NCI-H128 (cell line): Measurements from ENCODE around the gene P2RY6.

Source experiments
- DNase-seq: peaks from one replicate; lab custom pipeline; 2025; ENCODE audit not compliant: unreplicated experiment; lab: John Stamatoyannopoulos, UW

The P2RY6 gene

DNA sequence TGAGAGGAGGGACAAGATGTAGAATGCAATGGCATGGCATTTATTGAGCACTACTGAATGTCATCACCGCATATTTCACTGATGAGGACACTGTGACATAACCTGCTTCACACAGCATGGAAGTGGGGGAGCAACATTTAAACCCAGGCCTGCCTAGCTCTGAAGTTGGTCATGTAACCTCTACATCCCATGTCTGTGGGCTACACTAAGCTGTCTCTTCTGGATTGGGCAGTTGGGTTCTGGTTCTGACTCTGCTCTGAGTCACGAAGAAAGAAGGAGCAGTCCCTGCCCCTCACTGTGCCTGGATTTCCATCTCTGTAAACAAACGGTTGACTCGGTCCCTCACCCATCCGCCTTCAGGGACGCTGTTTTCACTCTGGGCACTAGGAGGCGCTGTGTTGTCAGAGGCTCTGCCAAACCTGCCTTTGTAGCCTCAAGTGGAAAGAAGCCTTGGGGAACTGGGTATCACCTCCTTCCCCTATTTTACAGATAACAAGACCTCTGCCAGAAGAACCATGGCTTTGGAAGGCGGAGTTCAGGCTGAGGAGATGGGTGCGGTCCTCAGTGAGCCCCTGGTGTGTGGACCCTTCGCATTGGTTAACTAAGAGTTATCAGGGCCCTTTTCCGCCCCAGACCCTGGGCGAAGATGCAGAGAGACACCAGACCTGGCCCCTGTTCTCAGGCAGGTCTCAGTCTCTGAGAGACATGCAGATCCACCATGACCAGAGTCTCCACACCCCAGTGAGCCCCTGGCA, 23.3 kb downstream of the P2RY6 start:
- DNase-seq, result peak; percentile 2

DNA sequence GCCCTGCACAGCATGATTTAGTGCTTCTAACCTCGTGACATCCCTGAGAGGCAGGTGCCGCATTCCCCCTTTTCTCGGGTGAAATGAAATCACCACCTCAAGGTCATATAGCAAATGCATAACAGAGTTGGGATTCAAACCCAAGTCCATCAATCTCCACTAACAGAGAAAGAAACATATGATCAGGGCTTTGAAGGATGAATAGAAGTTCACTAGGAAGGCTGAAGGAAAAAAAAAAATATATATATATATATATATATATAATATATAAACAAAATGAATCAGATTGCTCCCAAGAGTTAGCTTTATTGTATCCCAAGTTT, 23.8 kb downstream of the P2RY6 start:
- DNase-seq, result no peak

DNA sequence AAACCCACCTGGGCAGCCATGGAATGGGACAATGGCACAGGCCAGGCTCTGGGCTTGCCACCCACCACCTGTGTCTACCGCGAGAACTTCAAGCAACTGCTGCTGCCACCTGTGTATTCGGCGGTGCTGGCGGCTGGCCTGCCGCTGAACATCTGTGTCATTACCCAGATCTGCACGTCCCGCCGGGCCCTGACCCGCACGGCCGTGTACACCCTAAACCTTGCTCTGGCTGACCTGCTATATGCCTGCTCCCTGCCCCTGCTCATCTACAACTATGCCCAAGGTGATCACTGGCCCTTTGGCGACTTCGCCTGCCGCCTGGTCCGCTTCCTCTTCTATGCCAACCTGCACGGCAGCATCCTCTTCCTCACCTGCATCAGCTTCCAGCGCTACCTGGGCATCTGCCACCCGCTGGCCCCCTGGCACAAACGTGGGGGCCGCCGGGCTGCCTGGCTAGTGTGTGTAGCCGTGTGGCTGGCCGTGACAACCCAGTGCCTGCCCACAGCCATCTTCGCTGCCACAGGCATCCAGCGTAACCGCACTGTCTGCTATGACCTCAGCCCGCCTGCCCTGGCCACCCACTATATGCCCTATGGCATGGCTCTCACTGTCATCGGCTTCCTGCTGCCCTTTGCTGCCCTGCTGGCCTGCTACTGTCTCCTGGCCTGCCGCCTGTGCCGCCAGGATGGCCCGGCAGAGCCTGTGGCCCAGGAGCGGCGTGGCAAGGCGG, 24.5 kb downstream of the P2RY6 start:
- no peak for DNase-seq

DNA sequence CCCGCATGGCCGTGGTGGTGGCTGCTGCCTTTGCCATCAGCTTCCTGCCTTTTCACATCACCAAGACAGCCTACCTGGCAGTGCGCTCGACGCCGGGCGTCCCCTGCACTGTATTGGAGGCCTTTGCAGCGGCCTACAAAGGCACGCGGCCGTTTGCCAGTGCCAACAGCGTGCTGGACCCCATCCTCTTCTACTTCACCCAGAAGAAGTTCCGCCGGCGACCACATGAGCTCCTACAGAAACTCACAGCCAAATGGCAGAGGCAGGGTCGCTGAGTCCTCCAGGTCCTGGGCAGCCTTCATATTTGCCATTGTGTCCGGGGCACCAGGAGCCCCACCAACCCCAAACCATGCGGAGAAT, 25.1 kb downstream of the P2RY6 start:
- no peak for DNase-seq

DNA sequence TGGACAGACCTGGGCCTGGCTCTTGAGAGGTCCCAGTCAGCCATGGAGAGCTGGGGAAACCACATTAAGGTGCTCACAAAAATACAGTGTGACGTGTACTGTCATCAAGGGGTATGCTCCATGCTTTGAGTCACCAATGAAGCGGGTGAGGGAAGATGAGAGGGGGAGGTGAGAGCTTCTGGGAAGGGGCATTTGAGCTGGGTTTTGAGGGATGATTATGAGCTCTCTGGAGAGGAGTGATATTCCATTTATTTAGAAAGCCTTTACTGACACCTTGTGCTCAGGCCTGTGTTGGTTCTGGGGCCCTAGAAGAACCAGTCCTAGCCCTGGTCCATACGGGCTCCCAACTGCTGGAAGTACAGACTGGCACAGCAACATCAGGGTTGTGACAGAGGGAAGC, 25.6 kb downstream of the P2RY6 start:
- no peak for DNase-seq

DNA sequence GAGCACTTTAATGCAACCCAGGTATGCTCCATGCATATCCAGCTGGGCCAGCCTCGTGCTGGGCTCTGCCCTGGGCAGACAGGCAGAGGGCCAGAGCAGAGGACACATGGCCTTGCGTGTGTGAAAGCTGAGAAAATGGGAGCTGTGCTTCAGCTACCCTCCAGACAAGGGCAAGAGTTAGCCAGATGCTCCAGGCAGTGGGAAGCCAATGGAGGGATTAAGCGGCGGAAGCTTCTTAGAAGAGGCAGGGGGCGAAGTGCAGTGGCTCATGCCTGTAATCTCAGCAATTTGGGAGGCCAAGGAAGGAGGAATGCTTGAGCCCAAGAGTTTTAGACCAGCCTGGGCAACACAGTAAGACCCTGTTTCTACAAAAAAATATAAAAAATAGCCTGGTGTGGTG, 26.1 kb downstream of the P2RY6 start:
- DNase-seq, result no peak

DNA sequence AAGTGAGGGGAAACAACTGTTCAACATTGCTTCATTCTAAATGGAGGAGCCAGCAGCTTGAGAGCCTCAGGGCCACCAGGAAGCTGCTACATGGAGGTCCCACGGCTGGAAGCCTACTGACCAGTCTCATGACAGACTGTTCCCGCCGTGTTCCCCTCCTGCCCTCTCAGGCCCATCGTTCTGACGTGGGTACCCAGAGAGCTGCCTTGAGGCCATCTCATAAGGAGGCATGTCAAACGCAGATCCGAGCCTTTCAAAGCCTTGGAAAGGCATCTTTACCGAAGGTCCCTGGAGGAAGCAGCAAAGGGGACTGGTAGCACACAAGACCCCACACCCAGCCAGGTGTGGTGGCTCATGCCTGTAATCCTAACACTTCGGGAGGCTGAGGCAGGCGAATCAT, 27.6 kb downstream of the P2RY6 start:
- DNase-seq, result no peak

DNA sequence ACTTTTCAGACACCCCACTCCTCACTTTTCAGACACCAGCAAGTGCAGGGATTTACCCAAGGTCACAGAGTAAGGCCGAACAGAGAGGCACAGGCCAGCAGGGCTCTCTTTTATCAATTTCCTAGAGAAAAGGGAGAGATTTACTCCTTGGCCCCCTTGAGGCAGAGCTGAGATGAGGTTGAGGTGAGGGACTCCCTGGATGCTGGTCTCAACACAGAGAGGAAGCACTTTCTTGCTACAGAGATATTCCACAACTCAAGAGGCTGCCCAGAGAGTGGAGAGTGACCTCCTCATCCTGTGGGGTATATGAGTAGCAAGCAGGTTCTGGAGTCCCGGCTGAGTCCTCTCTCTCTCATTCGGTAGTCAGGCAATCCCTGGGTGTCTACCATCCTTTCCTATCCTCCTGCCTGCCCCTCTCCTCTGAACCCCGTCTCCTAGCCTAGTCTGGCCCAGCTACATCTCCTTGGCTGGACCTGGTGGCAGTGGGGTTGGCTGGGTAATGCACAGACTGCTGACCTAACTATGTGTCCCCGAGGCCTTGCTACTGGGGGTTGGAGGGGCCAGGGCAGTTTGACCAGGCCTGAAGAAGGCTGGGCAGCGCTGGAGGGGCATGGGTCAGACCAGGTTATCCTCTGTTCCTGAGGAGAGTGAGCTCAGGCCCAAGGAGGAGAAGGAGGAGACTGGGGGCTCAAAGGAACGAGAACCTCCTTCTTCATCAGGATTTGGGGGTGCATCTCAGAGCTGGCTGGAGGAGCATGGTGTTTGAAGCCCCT, 34.1 kb downstream of the P2RY6 start:
- DNase-seq, result no peak

DNA sequence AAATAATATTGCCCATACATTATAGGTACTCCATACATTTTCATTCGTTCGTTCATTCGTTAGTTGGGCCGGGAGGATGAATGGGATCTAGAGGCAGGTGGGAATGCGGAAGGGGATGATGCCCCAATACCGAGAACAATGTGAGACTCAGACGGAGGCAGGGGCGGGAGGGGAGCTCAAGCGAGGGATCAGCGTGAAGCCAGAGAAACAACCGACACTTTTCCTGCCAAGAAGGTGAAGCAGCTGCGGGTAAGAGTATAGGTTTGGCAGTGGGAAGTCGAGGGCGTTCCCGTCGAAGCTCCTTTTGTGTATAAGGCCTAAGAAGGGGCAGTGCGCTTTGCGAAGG, 34.8 kb downstream of the P2RY6 start:
- DNase-seq, result no peak

DNA sequence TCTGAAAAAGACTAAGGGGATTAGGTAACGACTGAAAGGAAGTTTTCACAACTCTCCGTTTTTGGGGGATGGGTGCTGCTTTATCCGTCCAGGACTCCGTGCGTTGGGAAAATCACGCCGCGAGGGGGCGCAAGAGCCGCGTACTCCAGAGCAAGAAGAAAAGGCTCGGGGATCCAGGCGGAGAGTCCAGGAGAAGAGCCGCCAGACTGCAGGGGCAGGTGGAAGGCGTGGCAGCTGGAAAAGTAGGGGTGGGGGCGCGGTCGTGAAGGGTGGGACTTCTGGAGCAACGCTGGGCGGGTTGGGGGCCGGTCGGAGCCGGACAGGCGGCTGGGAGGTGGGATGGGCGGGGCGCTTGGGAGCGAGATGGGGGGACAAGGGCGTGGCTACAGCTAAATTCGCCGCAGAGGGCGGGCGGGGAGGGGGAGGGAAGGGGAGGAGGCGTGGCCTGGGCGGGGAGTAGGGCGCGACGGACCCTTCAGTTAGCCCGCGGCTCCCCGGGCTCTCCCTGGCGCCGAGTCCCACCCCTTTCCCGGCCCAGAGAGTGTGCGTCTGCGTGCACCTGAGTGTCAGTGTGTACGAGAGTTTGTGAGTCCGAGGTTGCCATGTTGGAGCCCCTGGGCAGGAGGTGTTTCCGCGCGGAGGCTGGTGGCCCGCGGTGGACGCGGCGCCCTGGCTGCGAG, 35.3 kb downstream of the P2RY6 start:
- peak; percentile 96 for DNase-seq

DNA sequence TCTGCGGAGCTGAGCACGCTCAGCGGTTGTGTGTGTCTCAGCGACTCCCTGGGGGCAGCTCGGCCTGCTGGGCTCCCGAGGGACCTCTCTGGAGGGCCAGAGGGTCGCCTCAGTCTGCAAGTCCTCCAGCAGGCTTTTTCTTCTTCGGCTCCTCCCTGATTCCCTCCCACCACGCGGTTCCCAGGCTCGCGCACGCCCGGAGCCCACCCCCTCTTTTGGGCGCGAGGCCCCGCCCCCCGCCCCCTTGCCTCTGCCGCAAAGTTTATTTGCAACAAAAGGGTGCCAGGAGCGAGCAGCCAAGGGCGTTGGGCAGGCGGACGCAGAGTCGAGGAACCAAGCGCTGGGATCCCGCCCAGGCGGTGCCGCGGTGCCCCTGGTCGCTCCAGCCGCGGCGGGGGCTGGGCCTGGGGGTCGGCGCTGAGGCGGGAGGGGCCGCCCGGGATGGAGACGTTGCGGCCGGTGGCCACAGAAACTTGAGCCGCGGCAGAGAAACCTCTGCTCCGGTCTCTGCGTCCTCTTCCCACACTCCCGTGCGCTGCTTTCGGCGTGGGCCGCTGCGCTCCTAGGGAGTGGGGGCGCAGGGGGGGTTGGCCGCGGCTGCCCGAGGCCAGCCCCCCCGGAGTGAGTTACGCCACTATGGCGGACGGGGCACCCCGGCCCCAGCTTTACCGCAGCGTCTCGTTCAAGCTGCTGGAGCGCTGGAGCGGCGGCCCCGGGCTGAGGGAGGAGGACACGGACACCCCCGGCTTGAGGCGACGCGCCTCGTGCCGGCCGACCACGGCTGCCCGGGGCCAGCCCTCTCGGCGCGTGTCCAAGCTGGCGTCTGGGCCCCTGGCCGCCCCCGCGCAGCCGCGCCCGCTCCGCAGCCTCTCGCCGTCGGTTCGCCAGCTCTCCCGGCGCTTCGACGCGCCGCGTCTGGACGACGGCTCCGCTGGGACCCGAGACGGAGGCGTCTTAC, 36.1 kb downstream of the P2RY6 start, which contains the start of gene ARHGEF17:
Gene ARHGEF17, plus strand, starts transcription at position 274 of the 958 bp plus-strand sequence. Its CDS starts 363 bp downstream, at position 637.
- peak; percentile 75 for DNase-seq

DNA sequence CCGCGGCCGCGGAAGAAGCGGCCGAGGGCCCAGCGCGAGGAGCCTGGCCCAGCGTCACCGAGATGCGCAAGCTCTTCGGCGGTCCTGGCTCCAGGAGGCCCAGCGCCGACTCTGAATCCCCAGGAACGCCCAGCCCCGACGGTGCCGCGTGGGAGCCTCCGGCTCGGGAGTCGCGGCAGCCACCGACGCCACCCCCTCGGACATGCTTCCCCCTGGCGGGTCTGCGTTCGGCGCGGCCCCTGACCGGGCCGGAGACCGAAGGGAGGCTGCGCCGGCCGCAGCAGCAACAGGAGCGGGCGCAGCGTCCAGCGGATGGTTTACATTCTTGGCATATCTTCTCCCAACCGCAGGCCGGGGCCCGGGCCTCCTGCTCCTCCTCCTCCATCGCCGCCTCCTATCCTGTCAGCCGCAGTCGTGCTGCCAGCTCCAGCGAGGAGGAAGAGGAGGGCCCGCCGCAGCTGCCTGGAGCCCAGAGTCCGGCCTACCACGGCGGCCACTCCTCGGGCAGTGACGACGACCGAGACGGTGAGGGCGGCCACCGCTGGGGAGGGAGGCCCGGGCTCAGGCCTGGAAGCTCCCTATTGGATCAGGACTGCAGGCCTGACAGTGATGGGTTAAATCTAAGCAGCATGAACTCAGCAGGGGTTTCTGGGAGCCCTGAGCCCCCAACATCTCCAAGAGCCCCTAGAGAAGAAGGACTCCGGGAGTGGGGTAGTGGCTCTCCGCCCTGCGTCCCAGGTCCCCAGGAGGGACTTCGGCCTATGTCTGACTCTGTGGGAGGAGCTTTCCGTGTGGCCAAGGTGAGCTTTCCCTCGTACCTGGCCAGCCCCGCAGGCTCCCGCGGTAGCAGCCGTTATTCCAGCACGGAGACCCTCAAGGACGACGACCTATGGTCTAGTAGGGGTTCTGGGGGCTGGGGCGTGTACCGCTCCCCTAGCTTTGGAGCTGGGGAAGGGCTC, 37.1 kb downstream of the P2RY6 start:
- no peak for DNase-seq

DNA sequence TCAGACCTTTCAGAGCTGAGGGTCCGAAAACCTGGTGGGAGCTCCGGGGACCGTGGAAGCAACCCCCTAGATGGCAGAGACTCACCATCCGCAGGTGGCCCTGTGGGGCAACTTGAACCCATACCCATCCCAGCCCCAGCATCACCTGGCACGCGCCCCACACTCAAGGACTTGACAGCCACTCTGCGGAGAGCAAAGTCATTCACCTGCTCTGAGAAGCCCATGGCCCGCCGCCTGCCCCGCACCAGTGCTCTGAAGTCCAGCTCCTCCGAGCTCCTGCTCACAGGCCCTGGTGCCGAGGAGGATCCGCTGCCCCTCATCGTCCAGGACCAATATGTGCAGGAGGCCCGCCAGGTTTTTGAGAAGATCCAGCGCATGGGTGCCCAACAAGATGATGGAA, 37.9 kb downstream of the P2RY6 start:
- no peak for DNase-seq

DNA sequence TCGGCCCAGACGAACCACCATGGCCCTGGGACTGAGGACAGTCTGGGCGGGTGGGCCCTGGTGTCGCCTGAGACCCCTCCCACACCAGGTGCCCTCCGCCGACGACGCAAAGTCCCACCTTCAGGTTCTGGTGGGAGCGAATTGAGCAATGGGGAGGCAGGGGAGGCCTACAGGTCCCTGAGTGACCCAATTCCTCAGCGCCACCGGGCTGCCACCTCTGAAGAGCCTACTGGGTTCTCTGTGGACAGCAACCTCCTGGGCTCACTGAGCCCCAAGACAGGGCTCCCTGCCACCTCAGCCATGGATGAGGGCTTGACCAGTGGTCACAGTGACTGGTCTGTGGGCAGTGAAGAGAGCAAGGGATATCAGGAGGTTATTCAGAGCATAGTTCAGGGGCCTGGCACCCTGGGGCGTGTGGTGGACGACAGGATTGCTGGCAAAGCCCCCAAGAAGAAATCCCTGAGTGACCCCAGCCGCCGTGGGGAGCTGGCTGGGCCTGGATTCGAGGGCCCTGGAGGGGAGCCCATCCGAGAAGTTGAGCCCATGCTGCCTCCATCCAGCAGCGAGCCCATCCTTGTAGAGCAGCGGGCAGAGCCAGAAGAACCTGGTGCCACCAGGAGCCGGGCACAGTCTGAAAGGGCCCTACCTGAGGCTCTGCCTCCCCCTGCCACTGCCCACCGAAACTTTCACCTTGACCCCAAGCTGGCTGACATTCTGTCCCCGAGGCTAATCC, 38.7 kb downstream of the P2RY6 start:
- no peak for DNase-seq

DNA sequence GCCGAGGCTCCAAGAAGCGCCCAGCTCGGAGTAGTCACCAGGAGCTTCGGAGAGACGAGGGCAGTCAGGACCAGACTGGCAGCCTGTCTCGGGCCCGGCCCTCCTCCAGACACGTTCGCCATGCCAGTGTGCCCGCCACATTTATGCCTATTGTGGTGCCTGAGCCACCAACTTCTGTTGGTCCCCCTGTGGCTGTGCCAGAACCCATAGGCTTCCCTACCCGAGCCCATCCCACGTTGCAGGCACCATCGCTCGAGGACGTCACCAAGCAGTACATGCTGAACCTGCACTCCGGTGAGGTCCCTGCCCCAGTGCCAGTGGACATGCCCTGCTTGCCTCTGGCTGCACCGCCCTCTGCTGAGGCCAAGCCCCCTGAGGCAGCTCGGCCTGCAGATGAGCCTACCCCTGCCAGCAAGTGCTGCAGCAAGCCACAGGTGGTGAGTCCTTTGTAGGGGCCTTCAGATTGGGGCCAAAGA, 39.3 kb downstream of the P2RY6 start:
- DNase-seq, result no peak

DNA sequence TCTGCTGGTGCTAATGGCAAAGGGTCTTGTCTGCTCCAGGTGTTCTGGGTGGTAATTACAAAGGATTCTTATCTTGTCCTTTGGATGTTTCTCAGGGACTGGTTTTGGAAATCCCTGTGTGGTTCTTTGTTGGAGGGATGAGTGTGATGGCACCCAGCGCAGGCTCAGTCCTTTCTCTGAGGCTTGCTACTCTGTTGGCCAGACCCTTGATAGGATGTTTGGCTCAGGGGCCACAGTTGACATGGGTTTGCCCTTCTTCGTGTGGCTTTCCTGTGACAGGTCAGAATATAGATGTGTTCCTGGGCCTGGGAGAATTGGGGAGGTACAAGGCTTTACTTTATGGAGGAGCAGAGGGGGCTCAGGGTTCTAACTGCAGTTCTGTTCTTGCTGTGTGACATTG, 39.9 kb downstream of the P2RY6 start:
- DNase-seq, result no peak

DNA sequence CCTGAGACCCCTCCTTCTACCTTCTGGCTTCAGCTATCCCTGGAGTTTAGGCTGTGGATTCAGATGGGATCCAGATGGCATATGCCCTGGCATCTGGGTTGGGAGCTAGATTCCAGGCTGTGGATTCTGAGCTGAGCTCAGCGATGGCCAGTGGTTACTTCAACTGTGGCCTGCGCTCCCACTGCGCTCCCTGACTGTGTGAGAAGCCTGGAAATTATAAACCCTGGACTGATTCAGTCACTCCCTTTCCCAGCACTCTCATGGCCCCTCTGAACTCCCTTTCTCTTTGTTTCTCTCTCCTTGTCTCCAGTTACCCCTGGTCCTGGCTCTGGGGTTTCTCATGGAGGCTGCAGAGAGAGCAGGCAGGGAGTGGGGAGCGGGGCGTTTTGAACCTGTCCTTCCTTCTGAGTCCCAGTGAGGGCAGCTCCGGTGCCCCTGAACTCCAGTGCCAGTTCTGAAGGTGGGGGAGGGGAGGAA, 40.8 kb downstream of the P2RY6 start:
- no peak for DNase-seq

DNA sequence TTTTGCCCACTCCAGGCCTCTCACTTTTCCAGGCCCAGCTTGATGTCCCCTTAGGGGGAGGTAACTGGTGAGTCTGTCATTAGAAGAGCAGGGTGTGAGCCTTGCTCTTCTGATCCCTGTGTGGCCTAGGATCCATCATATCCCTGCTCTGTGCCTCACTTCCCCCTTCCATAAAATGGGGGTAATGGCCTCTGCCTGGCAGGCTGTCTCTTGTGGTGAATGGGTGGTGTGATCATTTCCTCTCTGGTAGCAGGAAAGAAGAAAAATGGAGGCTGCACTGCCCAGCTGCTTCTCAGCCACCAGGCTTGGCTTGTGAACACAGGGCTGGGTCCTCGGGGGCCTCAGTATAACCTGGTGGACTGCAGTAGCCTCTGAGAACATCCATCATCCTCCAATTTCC, 41.5 kb downstream of the P2RY6 start:
- DNase-seq, result no peak
